Ecto neural progenitor cell (in vitro differentiated cells): ENCODE data around the gene TAF6L.
"Not testable (repeated sequence)": the region's sequence is repeated elsewhere in the genome, so short reads cannot be mapped to it uniquely, and the experiment has no call there.

ENCODE experiments used
- DNase-seq: peaks from one replicate; pipeline ENCODE4 v3.0.0-alpha.2; 2018; ENCODE audit warnings: low spot score

The TAF6L gene

GRCh38 chr11:62771144-62772021, at the start of gene TAF6L:
Gene TAF6L (plus strand): TSS chr11:62771396. CDS start chr11:62775784, 4,388 bp downstream.
- DNase-seq: peak; percentile 99

GRCh38 chr11:62721994-62722393, 49.2 kb upstream of the TAF6L start:
- peak; percentile 48 for DNase-seq

GRCh38 chr11:62724171-62724570, 47.0 kb upstream of the TAF6L start:
- DNase-seq: no peak

GRCh38 chr11:62725646-62726045, 45.5 kb upstream of the TAF6L start:
- DNase-seq: no peak

- no peak for DNase-seq
Observed at GRCh38 chr11:62726156-62726914, 44.9 kb upstream of the TAF6L start.

GRCh38 chr11:62726915-62727164, 44.4 kb upstream of the TAF6L start:
- no peak for DNase-seq

GRCh38 chr11:62727165-62727871, 43.9 kb upstream of the TAF6L start, which contains the start of gene HNRNPUL2:
Gene HNRNPUL2 (minus strand): TSS chr11:62727457. CDS start chr11:62727156, 301 bp downstream.
- peak; percentile 99 for DNase-seq

- peak; percentile 89 for DNase-seq
Observed at GRCh38 chr11:62727872-62728170, 43.4 kb upstream of the TAF6L start.

- DNase-seq: peak; percentile 86
Observed at GRCh38 chr11:62728171-62728988, 42.8 kb upstream of the TAF6L start, which contains the start of gene TTC9C. Gene TTC9C (plus strand): TSS chr11:62728486. CDS start chr11:62728849, 363 bp downstream.

GRCh38 chr11:62730076-62730475, 41.1 kb upstream of the TAF6L start:
- DNase-seq: not testable (repeated sequence)

GRCh38 chr11:62732830-62733229, 38.4 kb upstream of the TAF6L start:
- no peak for DNase-seq

- no peak for DNase-seq
Observed at GRCh38 chr11:62737196-62737595, 34.0 kb upstream of the TAF6L start.

GRCh38 chr11:62747475-62748160, 23.6 kb upstream of the TAF6L start:
- no peak for DNase-seq

- not testable (repeated sequence) for DNase-seq
Observed at GRCh38 chr11:62749931-62750330, 21.3 kb upstream of the TAF6L start.

GRCh38 chr11:62752177-62752785, 18.9 kb upstream of the TAF6L start:
- no peak for DNase-seq

GRCh38 chr11:62752994-62753735, 18.0 kb upstream of the TAF6L start:
- DNase-seq: no peak

- peak; percentile 98 for DNase-seq
Observed at GRCh38 chr11:62753736-62754603, 17.2 kb upstream of the TAF6L start, which contains the start of gene ZBTB3. Gene ZBTB3 (minus strand): TSS chr11:62754160. CDS start chr11:62753664, 496 bp downstream.

- DNase-seq: no peak
Observed at GRCh38 chr11:62755086-62755615, 16.0 kb upstream of the TAF6L start.
